ENCODE measurements around the gene SLC6A9.

DNA sequence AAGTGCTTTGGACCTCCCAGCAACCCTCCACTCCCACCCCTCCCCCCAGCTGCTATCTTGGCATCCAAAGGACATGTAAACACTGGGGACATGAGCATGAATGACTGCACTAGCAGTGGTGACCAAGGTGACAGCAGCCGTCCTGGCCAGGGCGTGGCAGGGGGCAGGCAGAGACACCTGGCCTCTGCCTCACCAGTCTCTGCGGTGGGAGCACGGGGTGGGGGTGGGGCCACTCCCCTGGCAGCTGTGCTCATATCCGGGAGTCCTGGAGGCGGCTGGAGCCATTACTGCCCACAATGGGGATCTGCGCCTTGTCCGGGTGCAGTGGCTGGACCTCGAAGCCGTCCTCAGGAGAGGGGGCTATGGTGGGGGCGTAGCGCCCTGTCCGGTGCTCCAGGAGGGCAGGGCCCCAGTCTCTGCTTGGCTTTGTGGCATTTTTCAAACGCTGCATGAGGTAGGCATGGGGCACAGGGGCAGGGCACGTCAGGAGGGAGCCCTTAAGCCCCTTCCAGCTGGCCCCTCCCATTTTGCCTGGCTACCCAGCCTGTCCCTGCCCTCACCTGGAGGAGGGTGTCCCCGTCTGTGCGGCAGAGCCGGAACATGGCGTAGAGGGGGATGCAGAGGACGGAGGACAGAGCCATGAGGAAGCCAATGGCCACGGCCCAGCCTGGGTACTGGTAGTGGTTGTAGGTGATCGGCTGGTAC is 33.8 kb downstream of the SLC6A9 start:
- TF ChIP-seq, protein P1, sequence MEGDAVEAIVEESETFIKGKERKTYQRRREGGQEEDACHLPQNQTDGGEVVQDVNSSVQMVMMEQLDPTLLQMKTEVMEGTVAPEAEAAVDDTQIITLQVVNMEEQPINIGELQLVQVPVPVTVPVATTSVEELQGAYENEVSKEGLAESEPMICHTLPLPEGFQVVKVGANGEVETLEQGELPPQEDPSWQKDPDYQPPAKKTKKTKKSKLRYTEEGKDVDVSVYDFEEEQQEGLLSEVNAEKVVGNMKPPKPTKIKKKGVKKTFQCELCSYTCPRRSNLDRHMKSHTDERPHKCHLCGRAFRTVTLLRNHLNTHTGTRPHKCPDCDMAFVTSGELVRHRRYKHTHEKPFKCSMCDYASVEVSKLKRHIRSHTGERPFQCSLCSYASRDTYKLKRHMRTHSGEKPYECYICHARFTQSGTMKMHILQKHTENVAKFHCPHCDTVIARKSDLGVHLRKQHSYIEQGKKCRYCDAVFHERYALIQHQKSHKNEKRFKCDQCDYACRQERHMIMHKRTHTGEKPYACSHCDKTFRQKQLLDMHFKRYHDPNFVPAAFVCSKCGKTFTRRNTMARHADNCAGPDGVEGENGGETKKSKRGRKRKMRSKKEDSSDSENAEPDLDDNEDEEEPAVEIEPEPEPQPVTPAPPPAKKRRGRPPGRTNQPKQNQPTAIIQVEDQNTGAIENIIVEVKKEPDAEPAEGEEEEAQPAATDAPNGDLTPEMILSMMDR (conservative IDR thresholded peaks at IDR 0.05; ENCODE audit: low read depth in 2 of 2) = no peak
- TF ChIP-seq EZH2 (IDR thresholded peaks at IDR 0.05; ENCODE audit: low read depth, unreplicated experiment) (no peak), EZH2phosphoT487 (IDR thresholded peaks at IDR 0.05; ENCODE audit: unreplicated experiment) (no peak), CREB1 (CRISPR knock-in tag; IDR thresholded peaks at IDR 0.05; ENCODE audit: low read depth) (no peak), POLR2AphosphoS5 (IDR thresholded peaks at IDR 0.05; ENCODE audit: low read depth) (no peak), JUNB (IDR thresholded peaks at IDR 0.05; ENCODE audit: unreplicated experiment) (no peak), ZNF331 (CRISPR knock-in tag; IDR thresholded peaks at IDR 0.05; ENCODE audit: low read depth) (no peak), NANOG (IDR thresholded peaks at IDR 0.05; ENCODE audit: borderline replicate concordance) (no peak)
- TF ChIP-seq, protein P2, sequence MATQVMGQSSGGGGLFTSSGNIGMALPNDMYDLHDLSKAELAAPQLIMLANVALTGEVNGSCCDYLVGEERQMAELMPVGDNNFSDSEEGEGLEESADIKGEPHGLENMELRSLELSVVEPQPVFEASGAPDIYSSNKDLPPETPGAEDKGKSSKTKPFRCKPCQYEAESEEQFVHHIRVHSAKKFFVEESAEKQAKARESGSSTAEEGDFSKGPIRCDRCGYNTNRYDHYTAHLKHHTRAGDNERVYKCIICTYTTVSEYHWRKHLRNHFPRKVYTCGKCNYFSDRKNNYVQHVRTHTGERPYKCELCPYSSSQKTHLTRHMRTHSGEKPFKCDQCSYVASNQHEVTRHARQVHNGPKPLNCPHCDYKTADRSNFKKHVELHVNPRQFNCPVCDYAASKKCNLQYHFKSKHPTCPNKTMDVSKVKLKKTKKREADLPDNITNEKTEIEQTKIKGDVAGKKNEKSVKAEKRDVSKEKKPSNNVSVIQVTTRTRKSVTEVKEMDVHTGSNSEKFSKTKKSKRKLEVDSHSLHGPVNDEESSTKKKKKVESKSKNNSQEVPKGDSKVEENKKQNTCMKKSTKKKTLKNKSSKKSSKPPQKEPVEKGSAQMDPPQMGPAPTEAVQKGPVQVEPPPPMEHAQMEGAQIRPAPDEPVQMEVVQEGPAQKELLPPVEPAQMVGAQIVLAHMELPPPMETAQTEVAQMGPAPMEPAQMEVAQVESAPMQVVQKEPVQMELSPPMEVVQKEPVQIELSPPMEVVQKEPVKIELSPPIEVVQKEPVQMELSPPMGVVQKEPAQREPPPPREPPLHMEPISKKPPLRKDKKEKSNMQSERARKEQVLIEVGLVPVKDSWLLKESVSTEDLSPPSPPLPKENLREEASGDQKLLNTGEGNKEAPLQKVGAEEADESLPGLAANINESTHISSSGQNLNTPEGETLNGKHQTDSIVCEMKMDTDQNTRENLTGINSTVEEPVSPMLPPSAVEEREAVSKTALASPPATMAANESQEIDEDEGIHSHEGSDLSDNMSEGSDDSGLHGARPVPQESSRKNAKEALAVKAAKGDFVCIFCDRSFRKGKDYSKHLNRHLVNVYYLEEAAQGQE (IDR thresholded peaks at IDR 0.05; ENCODE audit: unreplicated experiment) = no peak
- TF ChIP-seq, protein P3, sequence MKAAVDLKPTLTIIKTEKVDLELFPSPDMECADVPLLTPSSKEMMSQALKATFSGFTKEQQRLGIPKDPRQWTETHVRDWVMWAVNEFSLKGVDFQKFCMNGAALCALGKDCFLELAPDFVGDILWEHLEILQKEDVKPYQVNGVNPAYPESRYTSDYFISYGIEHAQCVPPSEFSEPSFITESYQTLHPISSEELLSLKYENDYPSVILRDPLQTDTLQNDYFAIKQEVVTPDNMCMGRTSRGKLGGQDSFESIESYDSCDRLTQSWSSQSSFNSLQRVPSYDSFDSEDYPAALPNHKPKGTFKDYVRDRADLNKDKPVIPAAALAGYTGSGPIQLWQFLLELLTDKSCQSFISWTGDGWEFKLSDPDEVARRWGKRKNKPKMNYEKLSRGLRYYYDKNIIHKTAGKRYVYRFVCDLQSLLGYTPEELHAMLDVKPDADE (IDR thresholded peaks at IDR 0.05) = no peak

Data from GM23338 (cell line).